Natural killer cell (primary cell): ENCODE results near the gene GGT5. TPM values are rescaled to one million over a fixed set of nuclear protein-coding genes. Genes with fewer than 3 reads are reported as not detected.
A peak's percentile ranks its signal among the peaks of the same experiment; 100 is the strongest.
"Not testable (repeated sequence)": the region's sequence is repeated elsewhere in the genome, so short reads cannot be mapped to it uniquely, and the experiment has no call there.

ENCODE experiments used
- ATAC-seq, 3 donors: fragments of 150-1000 bp in 2 of 3; fragments of 200-7000 bp in 1 of 3; cut with Tn5 transposase; 1 replicate in 1 of 3; 2 replicates in 2 of 3; pipeline ENCODE4 v1.10.0; 2021; ENCODE audit warnings: mild to moderate bottlenecking in 2 of 3, moderate library complexity in 2 of 3
- DNase-seq, 2 donors: peaks; one replicate each; pipeline versions ENCODE4 v3.0.0 to v3.0.0-alpha.2; 2013 to 2021; ENCODE audit warnings: mixed read lengths in 1 of 2
- H3K27ac ChIP-seq: one replicate; pipeline ENCODE4 v1.5.1; 2013; ENCODE audit warnings: mild to moderate bottlenecking, low read length
- H3K27me3 ChIP-seq: one replicate; pipeline ENCODE4 v1.6.1; 2013; ENCODE audit warnings: low read length; ENCODE audit not compliant: control insufficient read depth, insufficient read depth
- H3K36me3 ChIP-seq: one replicate; pipeline ENCODE4 v1.6.1; 2013; ENCODE audit warnings: low read length; ENCODE audit not compliant: control insufficient read depth, insufficient read depth
- H3K4me1 ChIP-seq: one replicate; pipeline ENCODE4 v1.6.1; 2013; ENCODE audit warnings: low read length; ENCODE audit not compliant: control insufficient read depth, insufficient read depth
- H3K4me3 ChIP-seq: one replicate; pipeline ENCODE4 v1.5.1; 2013; ENCODE audit warnings: low read length
- H3K9me3 ChIP-seq: one replicate; pipeline ENCODE4 v1.6.1; 2013; ENCODE audit warnings: low read length; ENCODE audit not compliant: control insufficient read depth, insufficient read depth
- H3K27ac Mint-ChIP-seq, 2 donors: one replicate each; pipeline ENCODE4 v1.8.0; 2022; ENCODE audit warnings: mild to moderate bottlenecking in 2 of 2, mixed read lengths in 2 of 2, moderate library complexity in 1 of 2
- H3K27me3 Mint-ChIP-seq, 2 donors: one replicate each; pipeline ENCODE4 v1.8.0; 2022; ENCODE audit warnings: low read depth in 2 of 2, mixed read lengths in 2 of 2
- H3K36me3 Mint-ChIP-seq: one replicate; pipeline ENCODE4 v1.8.0; 2022; ENCODE audit warnings: mixed read lengths
- H3K4me1 Mint-ChIP-seq, 2 donors: one replicate each; pipeline ENCODE4 v1.8.0; 2022; ENCODE audit warnings: mixed read lengths in 2 of 2
- H3K4me3 Mint-ChIP-seq: one replicate; pipeline ENCODE4 v1.8.0; 2022; ENCODE audit warnings: mild to moderate bottlenecking, moderate library complexity, mixed read lengths
- H3K9me3 Mint-ChIP-seq, 2 donors: one replicate each; pipeline ENCODE4 v1.8.0; 2022; ENCODE audit warnings: mixed read lengths in 2 of 2
- WGBS: methylation state at CpG from one replicate; pipeline ENCODE4 v1.1.7; 2013; ENCODE audit warnings: missing lambda C conversion rate; ENCODE audit not compliant: insufficient coverage; 5-methylcytosine and 5-hydroxymethylcytosine counted together
- intact Hi-C: fragments of 100-400 bp; cut with micrococcal nuclease; formaldehyde crosslinking; loops from one replicate; pipeline ENCODE4 v1.14.2; 2022
- total RNA-seq, 4 donors: library from RNA; stranded (reverse); fragments of 120-200 nt in 1 of 4; gene quantifications; one replicate each; pipeline versions ENCODE4 v1.2.3 to v1.2.4, GENCODE V29; 2013 to 2022
- TF ChIP-seq, protein P1 (sequence below): fragments of 200-600 bp; IDR thresholded peaks from one replicate; pipeline ENCODE4 v1.8.0; 2022; ENCODE audit warnings: antibody characterized with exemption

Gene GGT5
- total RNA-seq, 3 donors from 2014 or later (not counting 1 experiment from before 2014, with no cell fraction given), result not detected

DNA sequence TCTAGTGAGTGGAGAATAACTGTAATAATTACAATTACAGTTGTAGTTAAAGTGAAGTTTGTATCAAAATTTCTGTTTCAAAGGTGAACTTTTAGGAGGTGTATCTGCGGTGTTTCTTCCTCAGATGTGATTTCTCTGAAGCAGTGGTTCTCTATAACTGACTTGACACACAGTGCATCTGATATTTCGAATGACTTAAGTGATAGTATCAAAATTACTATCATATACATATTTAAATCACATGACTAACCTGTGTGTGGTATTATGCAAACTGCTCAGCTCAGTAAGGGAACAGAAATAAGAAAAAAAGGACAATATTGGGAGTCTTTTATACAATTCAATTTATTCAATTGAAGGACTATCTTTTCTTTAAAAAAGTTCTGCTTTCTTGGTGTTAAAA lies 28.1 kb upstream of the GGT5 start:
- H3K9me3 ChIP-seq, intact Hi-C loops, H3K36me3 ChIP-seq, DNase-seq, ATAC-seq, H3K27me3 Mint-ChIP-seq, H3K27ac Mint-ChIP-seq, H3K27ac ChIP-seq, H3K36me3 Mint-ChIP-seq, H3K4me3 Mint-ChIP-seq, H3K27me3 ChIP-seq, H3K4me3 ChIP-seq, H3K9me3 Mint-ChIP-seq: not testable (repeated sequence)
- H3K4me1 ChIP-seq, result peaks cover 15% of the 10 kb centered on the region
- WGBS, result no CpG with 5 or more reads among the region's 2 CpGs
- H3K4me1 Mint-ChIP-seq, result peaks cover 23 to 37% of the 10 kb centered on the region in 2 donors

DNA sequence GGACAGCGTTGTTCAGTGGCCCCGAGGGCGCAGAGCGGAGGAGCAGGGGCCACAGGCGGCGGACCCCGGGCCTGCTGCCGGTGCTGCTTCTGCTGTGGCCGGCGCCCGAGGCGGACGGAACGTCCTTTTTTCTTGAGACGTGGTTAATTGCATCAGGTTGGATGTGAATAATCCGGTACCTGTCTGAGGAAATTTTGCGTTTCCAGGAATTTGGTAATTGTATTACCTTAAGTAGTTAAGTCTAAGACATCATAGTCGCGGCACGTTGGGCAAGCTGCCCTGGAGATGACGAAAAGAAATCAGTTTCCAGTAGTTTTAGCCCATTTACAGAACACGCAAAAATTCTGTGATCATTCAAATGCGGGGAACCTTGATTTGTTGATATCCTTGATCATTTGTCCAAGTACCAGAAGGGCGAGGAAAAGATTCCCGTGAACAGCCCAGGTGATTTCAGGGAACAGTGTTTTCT lies 26.5 kb upstream of the GGT5 start:
- no peaks in the 10 kb centered on the region for H3K9me3 ChIP-seq
- no peak for DNase-seq
- H3K4me3 ChIP-seq, result peak overlapping the region; percentile 84
- no peak for ATAC-seq
- TF ChIP-seq, protein P1, sequence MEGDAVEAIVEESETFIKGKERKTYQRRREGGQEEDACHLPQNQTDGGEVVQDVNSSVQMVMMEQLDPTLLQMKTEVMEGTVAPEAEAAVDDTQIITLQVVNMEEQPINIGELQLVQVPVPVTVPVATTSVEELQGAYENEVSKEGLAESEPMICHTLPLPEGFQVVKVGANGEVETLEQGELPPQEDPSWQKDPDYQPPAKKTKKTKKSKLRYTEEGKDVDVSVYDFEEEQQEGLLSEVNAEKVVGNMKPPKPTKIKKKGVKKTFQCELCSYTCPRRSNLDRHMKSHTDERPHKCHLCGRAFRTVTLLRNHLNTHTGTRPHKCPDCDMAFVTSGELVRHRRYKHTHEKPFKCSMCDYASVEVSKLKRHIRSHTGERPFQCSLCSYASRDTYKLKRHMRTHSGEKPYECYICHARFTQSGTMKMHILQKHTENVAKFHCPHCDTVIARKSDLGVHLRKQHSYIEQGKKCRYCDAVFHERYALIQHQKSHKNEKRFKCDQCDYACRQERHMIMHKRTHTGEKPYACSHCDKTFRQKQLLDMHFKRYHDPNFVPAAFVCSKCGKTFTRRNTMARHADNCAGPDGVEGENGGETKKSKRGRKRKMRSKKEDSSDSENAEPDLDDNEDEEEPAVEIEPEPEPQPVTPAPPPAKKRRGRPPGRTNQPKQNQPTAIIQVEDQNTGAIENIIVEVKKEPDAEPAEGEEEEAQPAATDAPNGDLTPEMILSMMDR, result no peak
- H3K36me3 ChIP-seq, result no peaks in the 10 kb centered on the region
- 3% methylated on average over 25 of the region's 25 CpGs for WGBS
- peaks cover 15% of the 10 kb centered on the region for H3K4me1 ChIP-seq
- intact Hi-C loops, result no loop called here
- H3K36me3 Mint-ChIP-seq, result no peaks in the 10 kb centered on the region
- H3K27ac Mint-ChIP-seq, result peak overlapping the region; percentile 85
- H3K27ac ChIP-seq, result peak overlapping the region; percentile 74
- no peaks in the 10 kb centered on the region for H3K27me3 ChIP-seq
- peaks cover 19 to 30% of the 10 kb centered on the region in 2 donors for H3K4me1 Mint-ChIP-seq
- no peaks in the 10 kb centered on the region for H3K27me3 Mint-ChIP-seq
- H3K4me3 Mint-ChIP-seq, result peak overlapping the region; percentile 91
- no peaks in the 10 kb centered on the region for H3K9me3 Mint-ChIP-seq

DNA sequence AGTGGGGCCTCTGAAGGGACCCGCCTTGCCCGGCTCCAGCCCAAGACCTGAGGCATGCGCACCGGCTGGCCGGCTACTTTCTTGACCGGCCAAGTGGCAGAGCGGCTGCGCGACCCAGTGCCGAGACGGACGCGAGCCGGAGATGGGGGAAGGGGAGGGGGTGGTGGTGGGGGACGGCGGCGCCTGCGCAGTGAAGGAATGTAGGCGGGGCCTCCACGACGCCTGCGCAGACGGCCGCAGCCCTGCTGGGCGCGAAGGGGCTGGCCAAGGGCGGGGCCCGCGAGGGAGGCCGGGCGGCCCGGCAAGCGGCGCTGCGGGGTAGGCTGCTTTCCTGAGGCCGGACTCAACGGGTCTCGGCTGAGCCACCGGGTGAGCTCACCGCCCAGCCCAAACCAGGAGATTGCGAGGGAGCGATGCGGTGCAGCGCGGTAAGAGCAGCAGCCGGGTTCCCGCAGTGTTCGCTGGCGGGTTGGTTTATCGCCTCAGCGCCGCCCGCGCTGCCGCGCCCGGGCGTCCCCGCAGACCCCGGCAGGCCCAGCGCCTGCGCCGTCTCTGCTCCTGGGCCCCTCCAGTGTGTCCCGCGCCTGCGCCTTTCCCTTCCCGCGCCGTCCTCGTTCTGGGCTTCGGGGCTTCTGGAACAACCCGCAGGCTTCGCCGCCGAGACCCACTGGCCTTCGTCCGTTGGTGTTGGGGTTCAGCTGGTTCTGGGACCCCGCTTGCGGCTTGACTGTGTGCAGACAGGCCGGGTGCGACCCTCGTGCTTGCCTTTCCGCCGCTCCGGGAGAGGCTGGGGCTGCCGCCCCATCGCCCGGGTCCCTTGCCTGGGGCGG lies 25.9 kb upstream of the GGT5 start, which contains the start of gene SPECC1L:
Gene SPECC1L, plus strand, starts transcription at position 276 of the 830 bp plus-strand sequence. CDS start 31,401 bp downstream, outside the sequence.
- H3K36me3 ChIP-seq, result no peaks in the 10 kb centered on the region
- Mint-ChIP-seq H3K36me3 (no peaks in the 10 kb centered on the region), H3K27ac (peak within 1 kb of the TSS; percentile 85), H3K4me3 (peak within 1 kb of the TSS; percentile 91), H3K4me1 (peaks cover 19 to 30% of the 10 kb centered on the region in 2 donors), H3K27me3 (no peaks in the 10 kb centered on the region), H3K9me3 (no peaks in the 10 kb centered on the region)
- peaks cover 15% of the 10 kb centered on the region for H3K4me1 ChIP-seq
- H3K27me3 ChIP-seq, result no peaks in the 10 kb centered on the region
- intact Hi-C loops, result no loop called here
- under 1% methylated on average over 89 of the region's 89 CpGs for WGBS
- H3K4me3 ChIP-seq, result peak within 1 kb of the TSS; percentile 84
- ATAC-seq (peak; percentile 93 to 99 (median 93)), DNase-seq (peak; percentile 95 to 96)
- no peaks in the 10 kb centered on the region for H3K9me3 ChIP-seq
- TF ChIP-seq, protein P1, result peak; percentile 14
- peak within 1 kb of the TSS; percentile 86 for H3K27ac ChIP-seq

DNA sequence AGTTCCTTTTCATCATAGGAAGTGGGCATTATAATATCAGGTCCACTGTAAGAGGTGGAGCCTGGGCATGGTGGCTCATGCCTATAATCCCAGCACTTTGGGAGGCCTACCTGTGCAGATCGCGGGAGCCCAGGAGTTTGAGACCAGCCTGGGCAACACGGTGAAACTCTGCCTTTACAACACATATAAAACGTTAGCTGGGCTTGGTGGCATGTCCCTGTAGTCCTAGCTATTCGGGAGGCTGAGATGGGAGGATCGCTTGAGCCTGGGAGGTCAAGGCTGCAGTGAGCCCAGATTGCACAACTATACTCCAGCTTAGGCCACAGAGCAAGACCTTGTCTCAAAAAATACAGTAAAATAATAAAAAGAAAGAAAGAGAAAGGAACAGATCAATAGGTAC lies 21.6 kb upstream of the GGT5 start:
- H3K9me3 Mint-ChIP-seq, H3K27ac Mint-ChIP-seq, H3K27ac ChIP-seq, H3K4me1 Mint-ChIP-seq, H3K27me3 Mint-ChIP-seq, H3K4me1 ChIP-seq, H3K27me3 ChIP-seq, H3K36me3 ChIP-seq, H3K4me3 ChIP-seq, intact Hi-C loops, ATAC-seq, H3K36me3 Mint-ChIP-seq, DNase-seq, H3K4me3 Mint-ChIP-seq, H3K9me3 ChIP-seq: not testable (repeated sequence)
- 94% methylated on average over 5 of the region's 6 CpGs for WGBS
